GM12878 (cell line): ENCODE results near the gene KIF3A. TPM values are rescaled to one million over a fixed set of nuclear protein-coding genes. Genes with fewer than 3 reads are reported as not detected.

Experiments used
- ATAC-seq: fragments of 200-7000 bp; cut with Tn5 transposase; 3 replicates; pipeline ENCODE4 v1.9.1; 2020; ENCODE audit warnings: mild to moderate bottlenecking, moderate library complexity
- BruUV-seq: library from RNA; stranded (reverse); fragments of 400-500 nt; replicated peaks from 2 replicates; lab custom pipeline; 2021; lab: Mats Ljungman, UMichigan
- CTCF ChIA-PET: fragments of 300-600 bp; sonication (Branson Sonifier 250); formaldehyde crosslinking; extraction: SDS; loops from one replicate; lab custom pipeline; 2021; ENCODE audit warnings: inconsistent platforms; lab: Yijun Ruan, JAX
- POLR2A ChIA-PET: fragments of 350-600 bp; formaldehyde crosslinking; extraction: SDS; loops from one replicate; lab custom pipeline; 2021; ENCODE audit warnings: inconsistent platforms; lab: Charles Lee
- RAD21 ChIA-PET: fragments of 300-600 bp; sonication (Branson Sonifier 250); formaldehyde crosslinking; loops from one replicate; lab custom pipeline; 2023; ENCODE audit warnings: antibody characterized with exemption; ENCODE audit not compliant: unreplicated experiment; lab: Charles Lee
- SMC1A ChIA-PET: fragments of 300-600 bp; sonication (Branson Sonifier 250); formaldehyde crosslinking; loops from one replicate; lab custom pipeline; 2023; ENCODE audit not compliant: unreplicated experiment, uncharacterized antibody; lab: Charles Lee
- DNase-seq: peaks from one replicate; pipeline ENCODE4 v3.0.0-alpha.2; 2011; ENCODE audit warnings: low read depth, low spot score
- FAIRE-seq: peaks from 3 replicates; lab custom pipeline; 2011; peaks lifted over from hg19 to GRCh38; lab: Jason Lieb, UNC
- H2AFZ ChIP-seq: 2 replicates; pipeline ENCODE4 v1.6.0; 2011; ENCODE audit warnings: low read depth, low read length, control low read depth; ENCODE audit not compliant: control insufficient read depth
- H3K27ac ChIP-seq: 2 replicates; pipeline ENCODE4 v1.5.1; 2011; ENCODE audit warnings: control low read depth; ENCODE audit not compliant: control insufficient read depth, insufficient read depth
- H3K27me3 ChIP-seq, 2 experiments: replicated peaks in 1 of 2; 2 replicates each; pipeline versions ENCODE4 v1.6.0 to v1.6.1; 2011; ENCODE audit warnings: low read length in 1 of 2; ENCODE audit not compliant: control insufficient read depth in 2 of 2, insufficient read depth in 2 of 2
- H3K36me3 ChIP-seq, 2 experiments: 2 replicates each; pipeline ENCODE4 v1.5.1; 2011; ENCODE audit warnings: low read length in 1 of 2; ENCODE audit not compliant: control insufficient read depth in 2 of 2, insufficient read depth in 2 of 2
- H3K4me1 ChIP-seq: 2 replicates; pipeline ENCODE4 v1.6.1; 2011; ENCODE audit warnings: mild to moderate bottlenecking, low read length, moderate library complexity, mixed read lengths; ENCODE audit not compliant: control insufficient read depth, insufficient read depth
- H3K4me2 ChIP-seq: 2 replicates; pipeline ENCODE4 v1.6.0; 2011; ENCODE audit warnings: control low read depth; ENCODE audit not compliant: control insufficient read depth, insufficient read depth
- H3K4me3 ChIP-seq: fragments of 200-600 bp; sonication (generic); 2 replicates; pipeline ENCODE4 v1.5.1; 2016
- H3K79me2 ChIP-seq: 2 replicates; pipeline ENCODE4 v1.6.0; 2011; ENCODE audit warnings: low read length; ENCODE audit not compliant: control insufficient read depth, insufficient read depth
- H3K9ac ChIP-seq: 2 replicates; pipeline ENCODE4 v1.8.0; 2011; ENCODE audit warnings: low read length, control low read depth, mixed read lengths; ENCODE audit not compliant: control insufficient read depth, insufficient read depth
- H3K9me3 ChIP-seq: replicated peaks from 3 replicates; pipeline ENCODE4 v1.5.1; 2011; ENCODE audit warnings: mild to moderate bottlenecking, low read length; ENCODE audit not compliant: control insufficient read depth, insufficient read depth
- H4K20me1 ChIP-seq: 2 replicates; pipeline ENCODE4 v1.6.0; 2011; ENCODE audit not compliant: control insufficient read depth, insufficient read depth
- GATAD2B ChIP-seq: fragments of 450-650 bp; conservative IDR thresholded peaks from 2 replicates; pipeline ENCODE4 v1.6.1; 2017; ENCODE audit warnings: low read depth, mild to moderate bottlenecking, moderate library complexity
- KDM1A ChIP-seq: fragments of 200-600 bp; sonication (generic); IDR thresholded peaks from 2 replicates; pipeline ENCODE4 v1.6.1; 2016; ENCODE audit warnings: borderline replicate concordance
- MTA3 ChIP-seq: IDR thresholded peaks from 2 replicates; pipeline ENCODE4 v1.6.1; 2012; ENCODE audit warnings: low read length, inconsistent platforms, borderline replicate concordance
- NFIC ChIP-seq: IDR thresholded peaks from 2 replicates; pipeline ENCODE4 v1.6.1; 2012; ENCODE audit warnings: low read depth, mild to moderate bottlenecking, inconsistent platforms, low read length, moderate library complexity
- NR2C1 ChIP-seq: fragments of 450-650 bp; IDR thresholded peaks from 2 replicates; pipeline ENCODE4 v1.6.1; 2017; ENCODE audit warnings: antibody characterized with exemption, mild to moderate bottlenecking, moderate library complexity
- PAX8 ChIP-seq: fragments of 450-650 bp; IDR thresholded peaks from 2 replicates; pipeline ENCODE4 v1.6.1; 2017; ENCODE audit warnings: mild to moderate bottlenecking, moderate library complexity
- PML ChIP-seq: IDR thresholded peaks from 2 replicates; pipeline ENCODE4 v1.6.1; 2012; ENCODE audit warnings: low read length, inconsistent platforms
- RCOR1 ChIP-seq: conservative IDR thresholded peaks from 2 replicates; pipeline ENCODE4 v1.6.1; 2012; ENCODE audit warnings: low read depth, low read length, improper control_type of control experiment
- RELA ChIP-seq: fragments of 450-650 bp; IDR thresholded peaks from 2 replicates; pipeline ENCODE4 v1.8.0; 2014; ENCODE audit warnings: borderline replicate concordance; ENCODE audit not compliant: partially characterized antibody
- REST ChIP-seq: IDR thresholded peaks from 2 replicates; pipeline ENCODE4 v1.6.1; 2012; ENCODE audit warnings: mild to moderate bottlenecking, low read depth, low read length
- SRF ChIP-seq, 2 experiments: IDR thresholded peaks; 2 replicates each; pipeline ENCODE4 v1.6.1; 2011; ENCODE audit warnings: low read depth in 2 of 2, low read length in 2 of 2, mild to moderate bottlenecking in 1 of 2, moderate library complexity in 1 of 2
- SUZ12 ChIP-seq: fragments of 200-600 bp; sonication (generic); IDR thresholded peaks from one replicate; pipeline ENCODE4 v1.6.1; 2018; ENCODE audit warnings: antibody characterized with exemption, mild to moderate bottlenecking; ENCODE audit not compliant: unreplicated experiment
- ZBED1 ChIP-seq: IDR thresholded peaks from 2 replicates; pipeline ENCODE4 v1.6.1; 2016; ENCODE audit warnings: borderline replicate concordance
- ZNF274 ChIP-seq: IDR thresholded peaks from one replicate; pipeline ENCODE4 v1.8.0; 2011; ENCODE audit not compliant: insufficient read length, insufficient read depth
- WGBS: methylation state at CpG from one replicate; pipeline ENCODE4 v1.1.6; 2016; ENCODE audit warnings: low lambda C conversion rate; ENCODE audit not compliant: insufficient replicate concordance, insufficient coverage; ENCODE audit errors: missing lambda C conversion rate; 5-methylcytosine and 5-hydroxymethylcytosine counted together
- in situ Hi-C: fragments of 300-500 bp; cut with MboI; formaldehyde crosslinking; loops from 9 replicates; pipeline ENCODE4 v1.14.3; 2018; ENCODE audit warnings: mixed read lengths
- intact Hi-C: fragments of 100-400 bp; cut with micrococcal nuclease; formaldehyde crosslinking; loops from one replicate; pipeline ENCODE4 v1.14.2; 2022; ENCODE audit not compliant: unreplicated experiment
- polyA plus RNA-seq, 11 experiments: library from polyadenylated mRNA; depleted of rRNA in 4 of 11; unstranded in 6 of 11; stranded (reverse) in 5 of 11; fragments of >200 nt; fragmentation: Nextera tagmentation in 4 of 11; fragmentation: Illumina TruSeq in 1 of 11; extraction: Ambion mirVana in 4 of 11; extraction: Trizol in 1 of 11; gene quantifications; 1 replicate in 1 of 11; 2 replicates in 10 of 11; pipeline versions ENCODE4 v1.2.1 to v1.2.3, GENCODE V29; 2011 to 2016; ENCODE audit warnings: inconsistent platforms in 2 of 11, missing spikeins in 2 of 11, low read depth in 1 of 11
- total RNA-seq, 4 experiments: library from RNA; depleted of rRNA in 3 of 4; stranded (reverse); fragments of >200 nt in 3 of 4; fragmentation: Illumina TruSeq in 1 of 4; extraction: Trizol in 1 of 4; gene quantifications; 2 replicates each; pipeline versions ENCODE4 v1.2.1 to v1.2.3, GENCODE V29; 2013 to 2021
- TF ChIP-seq, protein P1 (sequence below): fragments of 450-650 bp; formaldehyde crosslinking; IDR thresholded peaks from 2 replicates; pipeline ENCODE4 v1.5.0; 2022; ENCODE audit warnings: mild to moderate bottlenecking, missing genetic modification characterization
- TF ChIP-seq, protein P2 (sequence below): fragments of 450-650 bp; IDR thresholded peaks from 2 replicates; pipeline ENCODE4 v1.6.1; 2018; ENCODE audit warnings: borderline replicate concordance, mild to moderate bottlenecking; ENCODE audit not compliant: partially characterized antibody

KIF3A gene
- total and polyA plus RNA-seq, 10 of the 15 experiments (the other 5 are each of a cell fraction or from before 2014, with no cell fraction given): 2.7 to 36.5 (median 10.0) TPM

- H2AFZ ChIP-seq: no peak overlapping the region
- ChIA-PET SMC1A (interaction anchor here (2.4 to 7.5 kb wide), 3 partner anchors 12 to 29 kb away, joined by 8 to 88 read pairs (median 10); partner anchors contain the start of gene CCNI2), POLR2A (interaction anchor here (7.2 kb wide), 1 partner anchor 27 kb away, joined by 56 read pairs; no protein-coding TSS in a partner anchor), CTCF (interaction anchor here (0.9 kb wide), 1 partner anchor 27 kb away, joined by 3 read pairs; no protein-coding TSS in a partner anchor), RAD21 (interaction anchor here (1.3 to 2.5 kb wide), 2 partner anchors 12 to 26 kb away, joined by 3 to 9 read pairs; no protein-coding TSS in a partner anchor)
- H4K20me1 ChIP-seq: no peaks in the 10 kb centered on the region
- ATAC-seq: no peak
- H3K27ac ChIP-seq: no peak overlapping the region
- no TSS peak for BruUV-seq
- no peak for FAIRE-seq
- peaks cover 7% of the 10 kb centered on the region for H3K4me1 ChIP-seq
- H3K27me3 ChIP-seq: no peaks in the 10 kb centered on the region
- peaks cover 9% of the 10 kb centered on the region for H3K79me2 ChIP-seq
- intact Hi-C loops (no loop called here), in situ Hi-C loops (no loop called here)
- H3K9ac ChIP-seq: no peak overlapping the region
- WGBS: 100% methylated on average over 3 of the region's 3 CpGs
- H3K4me2 ChIP-seq: no peak overlapping the region
- no peaks in the 10 kb centered on the region for H3K36me3 ChIP-seq
- no peaks in the 10 kb centered on the region for H3K9me3 ChIP-seq
- H3K4me3 ChIP-seq: no peak overlapping the region
- DNase-seq: no peak
- TF ChIP-seq GATAD2B (no peak), SUZ12 (no peak), KDM1A (no peak), RELA (no peak), PAX8 (no peak), MTA3 (no peak), ZNF274 (no peak), RCOR1 (no peak), ZBED1 (no peak), SRF (IDR thresholded peaks at IDR 0.05; ENCODE audit: low read depth in 2 of 2, low read length in 2 of 2) (no peak), REST (no peak), NFIC (no peak), PML (no peak), NR2C1 (no peak)
- TF ChIP-seq, protein P1, sequence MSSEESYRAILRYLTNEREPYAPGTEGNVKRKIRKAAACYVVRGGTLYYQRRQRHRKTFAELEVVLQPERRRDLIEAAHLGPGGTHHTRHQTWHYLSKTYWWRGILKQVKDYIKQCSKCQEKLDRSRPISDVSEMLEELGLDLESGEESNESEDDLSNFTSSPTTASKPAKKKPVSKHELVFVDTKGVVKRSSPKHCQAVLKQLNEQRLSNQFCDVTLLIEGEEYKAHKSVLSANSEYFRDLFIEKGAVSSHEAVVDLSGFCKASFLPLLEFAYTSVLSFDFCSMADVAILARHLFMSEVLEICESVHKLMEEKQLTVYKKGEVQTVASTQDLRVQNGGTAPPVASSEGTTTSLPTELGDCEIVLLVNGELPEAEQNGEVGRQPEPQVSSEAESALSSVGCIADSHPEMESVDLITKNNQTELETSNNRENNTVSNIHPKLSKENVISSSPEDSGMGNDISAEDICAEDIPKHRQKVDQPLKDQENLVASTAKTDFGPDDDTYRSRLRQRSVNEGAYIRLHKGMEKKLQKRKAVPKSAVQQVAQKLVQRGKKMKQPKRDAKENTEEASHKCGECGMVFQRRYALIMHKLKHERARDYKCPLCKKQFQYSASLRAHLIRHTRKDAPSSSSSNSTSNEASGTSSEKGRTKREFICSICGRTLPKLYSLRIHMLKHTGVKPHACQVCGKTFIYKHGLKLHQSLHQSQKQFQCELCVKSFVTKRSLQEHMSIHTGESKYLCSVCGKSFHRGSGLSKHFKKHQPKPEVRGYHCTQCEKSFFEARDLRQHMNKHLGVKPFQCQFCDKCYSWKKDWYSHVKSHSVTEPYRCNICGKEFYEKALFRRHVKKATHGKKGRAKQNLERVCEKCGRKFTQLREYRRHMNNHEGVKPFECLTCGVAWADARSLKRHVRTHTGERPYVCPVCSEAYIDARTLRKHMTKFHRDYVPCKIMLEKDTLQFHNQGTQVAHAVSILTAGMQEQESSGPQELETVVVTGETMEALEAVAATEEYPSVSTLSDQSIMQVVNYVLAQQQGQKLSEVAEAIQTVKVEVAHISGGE (CRISPR knock-in tag): no peak
- TF ChIP-seq, protein P2, sequence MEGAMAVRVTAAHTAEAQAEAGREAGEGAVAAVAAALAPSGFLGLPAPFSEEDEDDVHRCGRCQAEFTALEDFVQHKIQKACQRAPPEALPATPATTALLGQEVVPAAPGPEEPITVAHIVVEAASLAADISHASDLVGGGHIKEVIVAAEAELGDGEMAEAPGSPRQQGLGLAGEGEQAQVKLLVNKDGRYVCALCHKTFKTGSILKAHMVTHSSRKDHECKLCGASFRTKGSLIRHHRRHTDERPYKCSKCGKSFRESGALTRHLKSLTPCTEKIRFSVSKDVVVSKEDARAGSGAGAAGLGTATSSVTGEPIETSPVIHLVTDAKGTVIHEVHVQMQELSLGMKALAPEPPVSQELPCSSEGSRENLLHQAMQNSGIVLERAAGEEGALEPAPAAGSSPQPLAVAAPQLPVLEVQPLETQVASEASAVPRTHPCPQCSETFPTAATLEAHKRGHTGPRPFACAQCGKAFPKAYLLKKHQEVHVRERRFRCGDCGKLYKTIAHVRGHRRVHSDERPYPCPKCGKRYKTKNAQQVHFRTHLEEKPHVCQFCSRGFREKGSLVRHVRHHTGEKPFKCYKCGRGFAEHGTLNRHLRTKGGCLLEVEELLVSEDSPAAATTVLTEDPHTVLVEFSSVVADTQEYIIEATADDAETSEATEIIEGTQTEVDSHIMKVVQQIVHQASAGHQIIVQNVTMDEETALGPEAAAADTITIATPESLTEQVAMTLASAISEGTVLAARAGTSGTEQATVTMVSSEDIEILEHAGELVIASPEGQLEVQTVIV: no peak
Measured at GRCh38 chr5:132779961-132780360, 42.6 kb upstream of the KIF3A start.
